Heart right ventricle (tissue), 16 donors: ENCODE results near the gene FAM200A. TPM values are rescaled to one million over a fixed set of nuclear protein-coding genes. Genes with fewer than 3 reads are reported as not detected.

Source experiments
- ATAC-seq, 8 donors: fragments of 200-7000 bp; cut with Tn5 transposase; one replicate each; pipeline ENCODE4 v1.9.1; 2020; ENCODE audit warnings: mild to moderate bottlenecking in 8 of 8, moderate library complexity in 8 of 8, moderate number of reproducible peaks in 1 of 8
- DNase-seq, 2 donors: peaks; one replicate each; pipeline ENCODE4 v3.0.0-alpha.2; 2020
- H3K27ac ChIP-seq, 10 donors: fragments of 200-600 bp; sonication (generic) in 2 of 10; one replicate each; pipeline versions ENCODE4 v1.5.0 to v1.8.0; 2020 to 2022; ENCODE audit warnings: mild to moderate bottlenecking in 3 of 10
- H3K27me3 ChIP-seq, 7 donors: fragments of 200-600 bp; one replicate each; pipeline ENCODE4 v1.8.0; 2021 to 2022; ENCODE audit warnings: mild to moderate bottlenecking in 2 of 7
- H3K36me3 ChIP-seq, 9 donors: fragments of 200-600 bp; sonication (generic) in 1 of 9; one replicate each; pipeline versions ENCODE4 v1.5.0 to v1.8.0; 2020 to 2022; ENCODE audit warnings: mild to moderate bottlenecking in 2 of 9
- H3K4me1 ChIP-seq, 9 donors: fragments of 200-600 bp; sonication (generic) in 1 of 9; one replicate each; pipeline versions ENCODE4 v1.5.0 to v1.8.0; 2020 to 2022; ENCODE audit warnings: mild to moderate bottlenecking in 4 of 9
- H3K4me3 ChIP-seq, 10 donors: fragments of 200-600 bp; sonication (generic) in 2 of 10; one replicate each; pipeline versions ENCODE4 v1.5.0 to v1.8.0; 2020 to 2022; ENCODE audit warnings: mild to moderate bottlenecking in 7 of 10, moderate library complexity in 2 of 10
- H3K9me3 ChIP-seq, 11 donors: fragments of 200-600 bp in 10 of 11; sonication (generic) in 2 of 11; one replicate each; pipeline versions ENCODE4 v1.5.0 to v1.8.0; 2013 to 2022; ENCODE audit warnings: mild to moderate bottlenecking in 2 of 11, control low read depth in 1 of 11, moderate library complexity in 1 of 11
- WGBS, 2 donors: extraction: QIAGEN DNeasy Blood & Tissue Kit; methylation state at CpG; one replicate each; pipeline ENCODE4 v1.1.7; 2013; ENCODE audit warnings: inconsistent platforms in 1 of 2; 5-methylcytosine and 5-hydroxymethylcytosine counted together
- intact Hi-C, 10 donors: fragments of 100-400 bp; cut with DNase I; formaldehyde crosslinking; loops; one replicate each; pipeline versions ENCODE4 v1.11.1 to v1.14.2; 2022
- polyA plus RNA-seq, 2 donors: library from polyadenylated mRNA; stranded (reverse); fragments of 200-250 nt; gene quantifications; one replicate each; pipeline ENCODE4 v1.2.3, GENCODE V29; 2013
- total RNA-seq, 10 donors: library from RNA; stranded (reverse); fragmentation: NEBNext Ultra II Directional in 3 of 10; extraction: Animal tissue kit (Norgen Biotek cat#: 25700) in 3 of 10; gene quantifications; one replicate each; pipeline versions ENCODE4 v1.2.1 to v1.2.4, GENCODE V29; 2021 to 2023
- TF ChIP-seq, protein P1 (sequence below), 9 donors: fragments of 200-600 bp; sonication (generic) in 2 of 9; IDR thresholded peaks; one replicate each; pipeline versions ENCODE4 v1.5.0 to v1.8.0; 2021 to 2022; ENCODE audit warnings: antibody characterized with exemption in 9 of 9, mild to moderate bottlenecking in 5 of 9, moderate library complexity in 1 of 9
- donor health status: Arrhythmogenic right ventricular cardiomyopathy.
- donor health status: ischemic (EF 13 %, LVEDD 7.1; RV severe dilation, severe dysfunction).
- donor health status: healthy with polysubstance abuse.
- donor health status: DM: no; HTN: yes; CAD: no.
- donor health status: DM: no; HTN: no; CAD: no.
- donor health status: ischemic (EF 25% LVEDD 6.9; RV normal size, moderate dysfunction).
- donor health status: ischemic (EF 25% LVEDD 5.7; RV mildly dilated, moderate dysfunction).
- donor health status: healthy.
- donor health status: DM: yes; HTN: yes; CAD: no.
- donor health status: Ischemic cardiomyopathy.
- donor health status: ischemic (EF 35%, LVEDD 5.7; RV mildly dilated, moderate dysfunction).
- donor health status: nonischemic (EF 11% LVEDD 7.7; RV severe dilation, severe dysfunction).
- donor health status: DM: yes; HTN: yes; CAD: no.
- donor health status: PGD.
- donor health status: ischemic (EF 29% LVEDD 5.4; RV normal size, mild dysfunction).
- donor health status: nonischemic (EF 23%, LVEDD 6.1; RV moderate dilation, normal function).

FAM200A gene
- total and polyA plus RNA-seq, 12 donors: 3.4 to 7.7 (median 5.6) TPM

DNA sequence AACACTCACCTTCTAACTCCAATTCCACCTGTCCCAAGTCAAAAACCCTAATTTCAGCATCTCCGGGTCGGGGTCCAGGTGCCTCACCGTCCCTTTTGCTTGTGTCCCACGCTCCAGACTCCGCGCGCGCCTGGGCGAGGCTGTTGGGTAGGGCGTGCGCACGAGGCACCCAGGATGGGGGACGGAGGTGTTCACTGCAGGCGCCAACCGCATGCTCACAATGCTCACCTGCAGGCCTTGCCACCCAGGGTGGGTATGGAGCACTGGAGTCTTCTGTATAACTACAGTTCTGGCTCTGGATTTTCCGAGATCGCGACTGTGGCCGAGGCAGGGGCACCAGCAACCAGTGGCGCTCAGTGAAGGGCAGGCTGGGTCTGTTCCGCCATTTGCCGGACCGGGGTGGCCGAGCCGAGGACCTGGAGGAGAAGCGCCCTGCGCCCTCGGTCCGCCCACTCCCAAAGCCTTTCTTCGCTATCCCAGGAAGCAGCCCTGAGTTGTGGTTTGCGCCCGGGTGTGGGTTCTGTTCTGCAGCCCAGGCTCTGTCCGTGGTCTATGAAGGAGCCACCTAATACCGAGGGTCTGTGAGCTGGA is 8.7 kb downstream of the FAM200A start:
- H3K4me1 ChIP-seq: no peaks in the 10 kb centered on the region
- intact Hi-C loops: loop anchor here in 1 of 10 donors (10.0 kb wide), 1 partner anchor 1362 kb away; no protein-coding TSS in a partner anchor
- no peak overlapping the region for H3K27ac ChIP-seq
- DNase-seq (no peak), ATAC-seq (peak in 1 of 8 donors; percentile 67)
- H3K4me3 ChIP-seq: no peak overlapping the region
- TF ChIP-seq, protein P1, sequence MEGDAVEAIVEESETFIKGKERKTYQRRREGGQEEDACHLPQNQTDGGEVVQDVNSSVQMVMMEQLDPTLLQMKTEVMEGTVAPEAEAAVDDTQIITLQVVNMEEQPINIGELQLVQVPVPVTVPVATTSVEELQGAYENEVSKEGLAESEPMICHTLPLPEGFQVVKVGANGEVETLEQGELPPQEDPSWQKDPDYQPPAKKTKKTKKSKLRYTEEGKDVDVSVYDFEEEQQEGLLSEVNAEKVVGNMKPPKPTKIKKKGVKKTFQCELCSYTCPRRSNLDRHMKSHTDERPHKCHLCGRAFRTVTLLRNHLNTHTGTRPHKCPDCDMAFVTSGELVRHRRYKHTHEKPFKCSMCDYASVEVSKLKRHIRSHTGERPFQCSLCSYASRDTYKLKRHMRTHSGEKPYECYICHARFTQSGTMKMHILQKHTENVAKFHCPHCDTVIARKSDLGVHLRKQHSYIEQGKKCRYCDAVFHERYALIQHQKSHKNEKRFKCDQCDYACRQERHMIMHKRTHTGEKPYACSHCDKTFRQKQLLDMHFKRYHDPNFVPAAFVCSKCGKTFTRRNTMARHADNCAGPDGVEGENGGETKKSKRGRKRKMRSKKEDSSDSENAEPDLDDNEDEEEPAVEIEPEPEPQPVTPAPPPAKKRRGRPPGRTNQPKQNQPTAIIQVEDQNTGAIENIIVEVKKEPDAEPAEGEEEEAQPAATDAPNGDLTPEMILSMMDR (IDR thresholded peaks at IDR 0.05): no peak
- no peaks in the 10 kb centered on the region for H3K27me3 ChIP-seq
- peaks cover 0 to 30% (median 14%) of the 10 kb centered on the region in 9 donors for H3K36me3 ChIP-seq
- 93 to 94% methylated on average over 34 of the region's 34 CpGs for WGBS, 2 donors
- peaks cover 0 to 92% (median 23%) of the 10 kb centered on the region in 11 donors for H3K9me3 ChIP-seq

DNA sequence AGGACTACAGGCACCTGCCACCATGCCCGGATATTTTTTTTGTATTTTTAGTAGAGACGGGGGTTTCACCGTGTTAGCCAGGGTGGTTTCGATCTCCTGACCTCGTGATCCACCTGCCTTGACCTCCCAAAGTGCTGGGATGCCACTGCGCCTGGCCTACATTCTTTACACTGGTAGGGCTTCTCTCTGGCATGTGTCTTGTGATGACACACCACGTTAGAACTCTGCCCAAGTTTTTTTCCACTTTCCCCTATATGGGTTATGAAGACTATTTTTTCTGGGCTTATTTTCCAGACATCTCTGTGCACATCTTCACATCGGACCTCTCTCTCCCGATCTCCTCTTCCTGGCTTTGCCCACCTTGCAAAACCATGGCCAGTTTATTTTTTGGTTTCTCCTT is 10.7 kb downstream of the FAM200A start:
- H3K4me1 ChIP-seq: no peaks in the 10 kb centered on the region
- peaks cover 0 to 10% (median 0%) of the 10 kb centered on the region in 9 donors for H3K36me3 ChIP-seq
- 92 to 93% methylated on average over 9 of the region's 9 CpGs for WGBS, 2 donors
- ATAC-seq (no peak), DNase-seq (no peak)
- peaks cover 0 to 89% (median 16%) of the 10 kb centered on the region in 11 donors for H3K9me3 ChIP-seq
- H3K27me3 ChIP-seq: no peaks in the 10 kb centered on the region
- intact Hi-C loops: loop anchor here in 1 of 10 donors (10.0 kb wide), 1 partner anchor 1364 kb away; no protein-coding TSS in a partner anchor
- no peak overlapping the region for H3K4me3 ChIP-seq
- TF ChIP-seq, protein P1 (IDR thresholded peaks at IDR 0.05): no peak
- no peak overlapping the region for H3K27ac ChIP-seq

DNA sequence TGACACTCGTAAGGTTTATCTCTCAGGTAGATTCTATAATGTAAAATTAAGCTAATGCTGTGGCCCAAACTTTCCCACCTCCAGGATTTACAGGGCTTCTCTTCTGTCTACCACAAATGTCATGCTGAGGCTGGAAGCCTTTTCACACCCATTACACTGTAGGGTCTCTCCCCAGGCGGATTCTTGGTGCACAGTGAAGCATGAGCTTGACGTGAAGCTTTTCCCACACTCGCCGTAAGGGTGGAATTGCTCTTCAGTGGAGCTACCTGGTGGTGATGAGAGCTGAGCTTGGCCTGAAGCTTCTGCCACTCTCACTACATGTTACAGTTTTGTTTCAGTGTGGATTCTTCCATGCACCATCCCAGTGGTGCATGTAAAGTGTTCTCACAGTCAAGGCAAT is 11.4 kb downstream of the FAM200A start:
- WGBS, 2 donors: 92 to 93% methylated on average over 5 of the region's 5 CpGs
- H3K9me3 ChIP-seq: peaks cover 0 to 90% (median 16%) of the 10 kb centered on the region in 11 donors

DNA sequence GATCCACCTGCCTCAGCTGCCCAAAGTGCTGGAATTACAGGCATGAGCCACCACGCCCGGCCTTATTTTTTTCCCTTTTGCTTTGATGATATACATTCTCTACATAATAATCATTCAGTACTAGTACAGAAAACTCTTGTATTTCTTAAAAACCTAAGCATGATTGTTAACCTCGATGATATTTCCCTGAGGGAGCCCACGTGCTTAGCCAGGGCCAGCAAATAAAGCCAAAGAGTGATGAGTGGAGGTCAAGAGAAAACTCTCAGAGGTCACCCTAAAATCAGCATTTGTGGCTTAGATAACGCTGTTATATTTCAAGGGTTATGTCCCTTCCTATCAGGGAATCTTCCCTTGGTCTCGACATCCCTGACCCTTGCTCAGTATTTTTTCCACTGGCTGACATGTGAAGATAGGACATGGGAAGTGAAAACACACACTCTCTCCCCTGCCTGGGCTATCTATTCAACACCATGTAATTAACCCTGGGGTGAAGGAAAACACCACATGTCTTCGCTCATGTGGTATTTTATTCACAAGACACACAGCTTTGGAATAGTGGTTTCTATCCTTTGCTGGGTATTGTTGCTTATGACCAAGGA is 12.6 kb downstream of the FAM200A start:
- Histone ChIP-seq H3K4me1 (no peaks in the 10 kb centered on the region), H3K36me3 (peaks cover 0 to 10% (median 0%) of the 10 kb centered on the region in 9 donors), H3K9me3 (peaks cover 0 to 96% (median 16%) of the 10 kb centered on the region in 11 donors), H3K27ac (no peak overlapping the region), H3K4me3 (no peak overlapping the region), H3K27me3 (no peaks in the 10 kb centered on the region)
- 55 to 64% methylated on average over 7 of the region's 7 CpGs for WGBS, 2 donors
- DNase-seq (no peak), ATAC-seq (no peak)
- TF ChIP-seq, protein P1 (IDR thresholded peaks at IDR 0.05): no peak
- intact Hi-C loops: no loop called here

More for the DNA sequence above, 11.4 kb downstream of the FAM200A start:
- no peaks in the 10 kb centered on the region for H3K27me3 ChIP-seq
- ATAC-seq (no peak), DNase-seq (no peak)
- TF ChIP-seq, protein P1 (IDR thresholded peaks at IDR 0.05): no peak
- intact Hi-C loops: loop anchor here in 1 of 10 donors (10.0 kb wide), 1 partner anchor 1364 kb away; no protein-coding TSS in a partner anchor
- H3K36me3 ChIP-seq: peaks cover 0 to 10% (median 0%) of the 10 kb centered on the region in 9 donors
- H3K4me3 ChIP-seq: no peak overlapping the region
- no peaks in the 10 kb centered on the region for H3K4me1 ChIP-seq
- H3K27ac ChIP-seq: no peak overlapping the region
